NCI-H2171 treated with DMSO at 0.1 percent for 48 hours (cell line): ENCODE data around the gene STAT5A.
"Not testable (repeated sequence)": the region's sequence is repeated elsewhere in the genome, so short reads cannot be mapped to it uniquely, and the experiment has no call there.

Experiments
- DNase-seq: peaks from one replicate; lab custom pipeline; 2025; lab: John Stamatoyannopoulos, UW

The STAT5A gene

DNA sequence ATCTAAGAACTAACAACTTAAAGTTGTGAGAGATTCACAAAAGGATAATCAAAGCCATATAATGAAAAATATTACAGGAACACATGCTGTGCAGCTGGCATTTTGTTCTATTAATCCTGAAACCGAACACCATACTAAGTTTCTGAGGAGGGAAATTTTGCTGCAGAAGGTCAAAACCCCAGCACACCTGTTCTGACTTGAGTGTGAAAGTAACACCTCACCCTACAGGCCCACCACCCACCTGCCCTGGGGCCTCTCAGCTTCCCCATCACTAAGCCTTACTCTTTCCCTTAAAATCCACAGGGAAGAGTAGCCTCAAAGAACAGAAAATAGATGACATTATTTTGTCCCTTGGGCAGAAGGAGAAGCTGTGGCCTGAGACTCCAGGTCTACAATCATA is 44.8 kb downstream of the STAT5A start:
- peak; percentile 79 for DNase-seq

DNA sequence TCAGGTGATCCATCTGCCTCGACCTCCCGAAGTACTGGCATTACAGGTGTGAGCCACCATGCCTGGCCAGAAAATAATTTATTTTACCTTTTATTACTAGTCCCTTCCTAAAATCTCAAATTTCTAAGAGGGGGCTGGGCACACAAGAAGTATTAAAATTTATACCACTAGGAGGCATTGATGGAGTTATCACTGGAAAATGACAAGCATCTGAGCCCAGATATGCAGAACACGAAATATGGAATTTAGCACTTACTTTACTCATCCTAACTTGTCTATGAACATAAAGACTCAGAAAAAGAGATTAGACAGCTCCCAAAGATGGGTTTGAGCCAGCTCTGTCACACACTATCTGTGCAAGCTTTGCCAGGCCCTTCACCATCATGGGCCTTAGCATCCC is 46.4 kb downstream of the STAT5A start:
- no peak for DNase-seq

DNA sequence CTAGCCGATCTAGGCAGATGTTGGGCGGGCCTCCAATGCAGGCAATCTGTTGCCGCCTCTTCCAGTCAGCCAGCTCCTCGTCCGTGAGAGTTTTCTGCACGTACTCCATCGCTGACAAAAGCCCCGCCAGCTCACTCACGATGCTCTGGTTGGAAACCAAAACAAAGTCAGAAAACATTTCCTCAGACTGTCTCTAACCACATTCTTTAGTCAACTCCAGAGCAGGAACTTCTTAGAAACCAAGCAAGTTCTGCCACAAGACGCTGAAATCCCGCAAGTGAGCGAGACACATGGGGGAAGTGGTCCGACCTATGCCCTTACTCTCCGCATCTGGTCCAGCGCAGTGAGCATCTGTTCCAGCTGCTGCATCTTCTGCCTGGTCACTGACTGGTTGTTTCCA is 49.1 kb downstream of the STAT5A start:
- DNase-seq = peak; percentile 43

DNA sequence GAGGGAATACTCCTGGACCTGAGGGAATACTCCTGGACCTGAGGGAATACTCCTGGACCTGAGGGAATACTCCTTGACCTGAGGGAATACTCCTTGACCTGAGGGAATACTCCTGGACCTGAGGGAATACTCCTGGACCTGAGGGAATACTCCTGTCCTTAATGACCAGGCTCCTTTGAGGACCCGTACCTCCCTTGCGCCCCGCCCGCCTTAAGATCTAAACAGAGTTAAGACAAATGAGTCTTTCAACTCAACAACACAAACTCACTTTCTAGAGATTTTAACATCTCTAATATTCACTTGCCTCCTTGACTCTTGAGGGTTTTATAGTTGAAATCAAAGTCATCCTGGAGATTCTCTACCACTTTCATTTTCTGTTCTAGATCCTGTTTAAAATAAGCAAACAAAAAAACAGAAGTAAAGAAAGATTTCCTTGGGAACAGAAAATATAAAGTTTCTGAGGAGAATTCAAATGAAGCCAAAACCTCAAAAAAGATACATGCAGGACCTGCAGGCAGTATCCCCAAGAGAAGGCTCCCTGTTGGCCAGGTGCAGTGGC is 50.2 kb downstream of the STAT5A start:
- no peak for DNase-seq

DNA sequence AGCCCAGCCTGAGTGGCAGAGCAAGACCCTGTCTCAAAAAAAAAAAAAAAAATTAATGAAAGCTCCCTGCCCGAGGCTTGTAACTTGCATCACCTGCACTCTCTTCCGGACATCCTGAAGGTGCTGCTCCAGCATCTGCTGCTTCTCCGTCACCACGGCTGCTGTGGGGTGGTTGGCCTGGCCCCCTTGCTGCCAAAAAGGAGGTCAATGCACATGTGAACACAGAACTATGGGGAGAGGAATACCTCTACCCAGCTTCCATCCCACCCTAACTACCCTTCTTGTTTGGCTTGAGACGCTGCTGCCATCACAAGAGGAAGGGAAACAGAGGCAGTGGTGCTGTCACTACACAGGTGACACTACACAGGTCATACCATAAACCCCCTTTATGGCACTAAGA is 50.9 kb downstream of the STAT5A start:
- no peak for DNase-seq

DNA sequence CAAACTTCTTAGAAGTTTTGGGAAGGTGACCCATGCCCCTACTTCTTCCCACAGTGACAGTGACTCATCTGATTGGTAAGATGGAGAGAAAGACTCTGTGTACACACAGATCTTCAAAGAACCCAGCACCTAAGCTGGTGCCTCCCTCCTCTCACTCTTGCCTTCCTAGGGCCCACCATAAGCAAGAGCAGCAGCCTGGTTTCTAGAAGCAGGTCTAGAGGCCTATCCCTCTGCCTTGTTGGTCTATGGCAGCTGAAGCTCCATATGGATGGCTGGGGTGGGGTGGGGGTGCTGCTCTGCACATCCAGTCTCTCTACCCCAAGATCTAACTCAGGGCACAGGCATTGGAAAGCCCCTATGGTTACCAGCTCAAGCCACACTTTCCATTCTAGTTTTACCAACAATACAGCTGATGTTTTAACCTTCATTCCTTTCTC is 52.4 kb downstream of the STAT5A start:
- no peak for DNase-seq

DNA sequence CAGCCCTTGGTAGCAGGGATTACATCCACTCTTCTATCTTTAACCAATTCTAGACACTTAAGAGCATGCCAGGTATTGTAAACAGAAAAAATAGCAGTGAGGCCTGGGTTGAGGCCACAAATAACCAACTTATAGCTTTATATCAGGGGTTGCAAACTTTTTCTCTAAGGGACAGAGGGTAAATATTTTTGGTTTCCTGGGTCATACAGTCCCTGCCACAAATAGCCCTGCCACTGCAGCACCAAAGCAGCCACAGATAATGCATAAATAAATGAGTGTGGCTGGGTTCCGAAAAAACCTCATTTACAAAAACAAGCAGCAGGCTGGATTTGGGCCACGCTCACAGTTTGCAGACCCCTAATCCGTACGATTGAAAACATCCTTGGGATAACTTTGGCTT is 53.3 kb downstream of the STAT5A start:
- DNase-seq = no peak

DNA sequence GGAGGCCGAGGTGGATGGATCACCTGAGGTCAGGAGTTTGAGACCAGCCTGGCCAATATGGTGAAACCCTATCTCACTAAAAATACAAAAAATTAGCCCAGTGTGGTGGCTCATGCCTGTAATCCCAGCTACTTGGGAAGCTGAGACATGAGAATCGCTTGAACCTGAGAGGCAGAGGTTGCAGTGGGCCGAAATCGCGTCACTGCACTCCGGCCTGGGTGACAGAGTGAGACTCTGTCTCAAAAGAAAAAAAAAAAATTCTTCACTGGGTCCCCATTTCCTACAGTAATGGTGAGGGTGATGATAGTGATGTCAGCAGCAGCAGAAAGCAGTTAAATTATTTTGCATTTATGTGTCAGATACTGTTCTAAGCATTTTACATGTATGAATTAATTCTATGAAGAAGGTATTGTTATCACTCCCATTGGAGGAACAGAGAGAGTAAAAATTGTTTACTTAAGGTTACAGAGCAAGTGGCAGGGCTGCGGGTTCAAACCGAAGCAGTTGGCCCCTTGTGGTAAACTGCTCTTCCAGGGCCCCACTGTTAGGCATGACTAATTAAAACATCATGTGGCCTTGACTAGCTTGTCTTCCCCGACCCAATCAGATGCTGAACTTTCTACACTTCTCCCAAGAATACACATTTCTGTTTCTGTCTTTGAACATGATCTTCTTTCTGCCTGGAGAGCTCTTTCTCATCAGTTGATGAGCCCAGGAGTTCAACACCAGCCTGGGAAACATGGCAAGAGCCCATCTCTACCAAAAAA is 54.1 kb downstream of the STAT5A start:
- DNase-seq = no peak

DNA sequence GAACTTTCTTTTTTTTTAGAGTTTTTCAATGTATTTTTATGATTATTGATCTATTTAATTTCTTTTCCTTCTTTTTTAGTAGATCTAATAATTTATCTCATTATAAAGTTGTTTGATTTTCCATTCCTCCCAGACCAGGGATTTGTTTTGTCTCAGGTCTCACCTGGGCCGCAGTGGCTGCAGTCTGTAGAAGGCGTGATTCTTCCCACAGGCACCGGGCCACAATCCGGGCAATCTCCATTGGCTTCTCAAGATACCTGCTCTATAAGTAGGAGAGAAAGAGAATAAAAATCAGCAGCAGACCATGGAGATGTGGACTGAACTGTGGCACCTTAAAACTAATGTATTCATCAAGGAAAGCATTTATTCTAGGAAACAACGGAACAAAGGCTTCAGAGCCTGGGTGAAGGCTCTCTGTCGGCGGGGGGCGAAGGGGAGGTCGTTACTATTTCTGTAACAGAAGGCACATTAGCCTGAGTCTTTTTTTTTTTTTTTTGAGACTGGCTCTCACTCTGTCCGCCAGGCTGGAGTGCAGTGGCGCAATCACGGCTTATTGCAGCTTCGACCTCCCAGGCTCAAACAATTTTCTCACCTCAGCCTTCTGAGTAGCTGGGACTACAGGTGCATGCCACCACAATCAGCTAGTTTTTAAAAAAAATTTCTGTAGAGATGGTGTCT is 57.2 kb downstream of the STAT5A start:
- peak; percentile 11 for DNase-seq

DNA sequence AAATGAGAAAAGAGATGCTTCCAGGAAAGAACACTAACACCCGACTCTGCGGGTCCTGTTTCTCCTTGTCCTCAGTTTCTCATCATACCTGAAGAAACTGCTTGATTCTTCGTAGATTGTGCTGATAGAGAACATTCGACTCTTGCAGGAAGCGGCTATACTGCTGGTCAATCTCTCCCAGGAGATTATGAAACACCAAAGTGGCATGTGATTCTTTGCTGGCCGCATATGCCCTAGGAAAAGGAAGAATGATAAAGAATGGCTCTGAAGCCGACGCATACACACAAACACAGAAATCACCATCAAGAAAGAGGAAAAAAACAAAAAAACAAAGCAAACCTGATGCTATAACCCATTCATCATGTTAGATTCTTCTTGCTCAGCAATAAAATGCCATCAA is 58.2 kb downstream of the STAT5A start:
- no peak for DNase-seq

DNA sequence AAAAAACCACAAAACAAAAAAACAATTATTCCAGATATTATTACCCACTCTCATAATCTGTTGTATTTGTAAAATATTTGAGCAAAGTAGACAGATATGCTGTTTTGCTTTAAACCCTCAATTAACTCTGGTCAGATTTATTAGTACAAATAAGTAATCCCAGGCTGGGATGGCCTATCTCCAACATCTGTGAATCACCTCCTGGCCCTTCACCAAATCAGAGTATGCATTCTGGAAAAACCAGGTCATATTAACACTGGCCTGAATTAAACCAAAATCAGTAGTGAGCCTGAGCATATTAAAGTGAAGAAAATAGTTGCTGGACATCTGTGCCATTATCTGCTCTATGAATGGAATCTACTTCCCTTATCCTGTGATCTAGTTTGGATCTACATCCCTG is 58.9 kb downstream of the STAT5A start:
- DNase-seq = no peak

DNA sequence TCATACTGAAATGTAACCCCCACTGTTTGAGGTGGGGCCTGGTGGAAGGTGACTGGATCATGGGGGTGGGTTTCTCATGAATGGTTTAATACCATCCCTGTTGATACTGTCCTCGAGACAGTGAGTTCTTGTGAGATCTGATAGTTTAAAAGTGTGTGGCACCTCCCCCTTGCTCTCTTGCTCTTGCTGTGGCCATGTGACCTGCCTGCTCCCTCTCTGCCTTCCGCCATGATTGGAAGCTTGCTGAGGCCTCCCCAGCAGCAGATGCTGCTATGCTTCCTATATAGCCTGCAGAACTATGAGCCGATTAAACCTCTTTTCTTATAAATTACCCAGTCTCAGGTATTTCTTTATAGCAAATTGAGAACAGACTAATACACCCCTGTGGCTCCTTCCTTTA is 59.3 kb downstream of the STAT5A start:
- no peak for DNase-seq

DNA sequence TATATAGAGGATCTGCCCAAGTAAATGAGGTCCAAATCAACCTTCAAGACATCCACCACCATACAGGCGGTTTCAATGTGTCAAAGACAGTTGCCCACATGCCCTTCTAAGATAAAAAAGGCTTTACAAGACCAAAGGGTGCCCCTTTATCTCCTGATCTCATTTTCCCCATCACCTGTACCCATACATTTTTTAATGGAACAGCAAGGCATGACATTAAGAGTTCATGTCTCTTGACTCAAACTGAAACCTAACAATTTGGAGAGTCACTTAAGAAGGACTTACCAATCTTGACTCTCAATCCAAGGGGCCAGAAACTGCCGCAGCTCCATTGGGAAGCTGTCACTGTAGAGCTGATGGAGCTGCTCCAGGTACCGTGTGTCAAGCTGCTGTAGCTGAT is 59.8 kb downstream of the STAT5A start:
- DNase-seq = no peak

DNA sequence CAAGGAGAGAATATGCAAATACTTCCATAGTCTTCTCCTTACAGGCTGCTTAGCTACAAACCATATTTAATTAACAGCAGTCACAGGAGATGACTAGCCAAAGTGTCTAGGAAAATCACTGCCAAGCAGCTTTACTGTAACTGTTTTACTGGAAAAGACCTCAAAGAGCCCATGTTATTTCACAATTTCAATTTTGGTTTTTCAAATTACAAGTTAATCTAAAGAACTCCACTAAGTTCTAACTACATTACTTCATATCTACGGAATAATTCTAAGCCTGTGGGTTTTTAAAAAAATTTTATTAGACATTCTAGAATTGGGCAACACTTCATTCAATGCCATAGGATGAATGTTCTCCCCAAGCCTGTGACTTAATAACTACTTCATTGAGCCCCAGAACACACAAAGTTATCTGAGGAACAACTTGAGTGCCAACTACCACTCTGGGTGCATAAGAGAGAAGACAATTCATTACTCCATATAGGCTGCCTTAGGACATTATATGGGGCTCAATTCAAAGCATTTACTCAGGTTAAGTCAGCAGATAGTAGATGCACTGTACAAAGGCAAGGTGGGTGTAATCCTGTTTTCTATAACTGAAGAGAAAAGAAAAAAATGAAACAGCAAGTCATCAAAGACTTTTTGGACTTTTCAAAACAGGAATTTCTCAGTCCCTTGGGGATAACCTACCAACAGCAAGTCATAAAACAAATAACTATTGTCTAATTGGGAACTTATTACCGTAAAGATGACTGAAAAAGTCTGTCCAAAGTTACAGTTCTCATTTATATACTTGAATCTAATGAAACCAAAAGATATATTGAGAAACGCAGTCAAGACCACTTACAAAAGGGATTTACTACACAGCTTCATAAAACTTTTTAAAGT is 66.9 kb downstream of the STAT5A start:
- no peak for DNase-seq

DNA sequence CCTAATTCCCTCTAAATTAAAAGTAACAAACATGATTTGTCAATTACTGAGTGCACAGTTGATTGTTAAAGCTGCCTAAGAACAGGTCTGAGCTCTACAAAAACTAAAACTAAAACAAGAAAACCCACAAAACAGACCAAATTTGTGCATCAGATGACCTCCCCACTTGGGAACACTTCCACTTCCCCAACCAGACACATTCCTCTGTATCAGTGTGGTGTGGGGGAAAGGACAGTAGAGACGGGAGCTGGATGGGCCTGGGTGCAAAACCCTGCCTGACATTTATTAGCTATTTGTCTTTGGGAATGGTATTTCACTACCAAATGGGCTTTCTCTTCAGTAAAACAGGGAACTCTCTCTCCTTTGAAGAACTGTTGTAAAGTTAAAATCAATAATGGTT is 70.1 kb downstream of the STAT5A start:
- DNase-seq = no peak

DNA sequence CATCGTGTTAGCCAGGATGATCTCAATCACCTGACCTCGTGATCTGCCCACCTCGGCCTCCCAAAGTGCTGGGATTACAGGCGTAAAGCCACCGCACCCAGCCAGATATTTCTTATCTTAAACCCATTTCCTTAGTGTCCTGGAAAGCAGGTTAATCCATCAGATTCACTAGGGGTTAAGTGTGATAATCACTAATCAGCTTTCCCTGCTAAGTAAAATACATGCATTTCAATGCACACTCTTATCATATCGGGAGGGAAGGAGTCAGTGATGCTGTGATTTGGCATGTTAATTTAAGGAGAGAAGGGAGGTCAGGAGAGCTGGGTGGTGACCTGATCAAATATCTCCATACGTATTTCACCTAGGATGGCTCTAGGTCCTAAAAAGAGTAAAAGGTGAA is 70.8 kb downstream of the STAT5A start:
- DNase-seq = no peak

DNA sequence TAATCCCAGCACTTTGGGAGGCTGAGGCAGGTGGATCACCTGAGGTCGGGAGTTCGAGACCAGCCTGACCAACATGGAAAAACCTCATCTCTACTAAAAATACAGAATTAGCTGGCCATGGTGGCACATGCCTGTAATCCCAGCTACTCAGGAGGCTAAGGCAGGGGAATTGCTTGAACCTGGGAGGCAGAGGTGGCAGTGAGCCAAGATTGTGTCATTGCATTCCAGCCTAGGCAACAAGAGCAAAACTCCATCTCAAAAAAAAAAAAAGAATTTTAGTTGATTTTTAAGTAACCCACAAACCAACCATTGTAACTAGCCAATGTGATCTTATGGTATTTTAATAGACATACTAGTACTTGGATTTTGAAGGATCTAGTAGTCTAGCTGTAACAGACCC is 72.1 kb downstream of the STAT5A start:
- DNase-seq = not testable (repeated sequence)
